Right lobe of liver (tissue), 6 donors: Measurements from ENCODE around the gene RARB. TPM values are rescaled to one million over a fixed set of nuclear protein-coding genes. Genes with fewer than 3 reads are reported as not detected.

ENCODE experiments used
- ATAC-seq, 4 donors: fragments of 200-7000 bp; cut with Tn5 transposase; one replicate each; pipeline ENCODE4 v1.9.1; 2020; ENCODE audit warnings: mild to moderate bottlenecking in 4 of 4, moderate library complexity in 4 of 4
- DNase-seq, 3 donors: peaks; one replicate each; pipeline ENCODE4 v3.0.0-alpha.2; 2020
- H3K27ac ChIP-seq, 3 donors: fragments of 200-600 bp; one replicate each; pipeline ENCODE4 v1.8.0; 2022
- H3K27me3 ChIP-seq, 2 donors: fragments of 200-600 bp; one replicate each; pipeline ENCODE4 v1.8.0; 2022
- H3K36me3 ChIP-seq, 4 donors: fragments of 200-600 bp; sonication (generic) in 1 of 4; one replicate each; pipeline versions ENCODE4 v1.5.1 to v1.8.0; 2017 to 2022; ENCODE audit warnings: control low read depth in 1 of 4
- H3K4me1 ChIP-seq, 4 donors: fragments of 200-600 bp; sonication (generic) in 1 of 4; one replicate each; pipeline versions ENCODE4 v1.5.1 to v1.8.0; 2017 to 2022; ENCODE audit warnings: control low read depth in 1 of 4
- H3K4me3 ChIP-seq, 3 donors: fragments of 200-600 bp; one replicate each; pipeline ENCODE4 v1.8.0; 2022
- H3K9me3 ChIP-seq, 4 donors: fragments of 200-600 bp; sonication (generic) in 1 of 4; one replicate each; pipeline versions ENCODE4 v1.5.1 to v1.8.0; 2017 to 2022; ENCODE audit warnings: control low read depth in 1 of 4
- POLR2A ChIP-seq: fragments of 450-650 bp; IDR thresholded peaks from one replicate; pipeline ENCODE4 v1.6.1; 2017; ENCODE audit warnings: antibody characterized with exemption, mild to moderate bottlenecking
- WGBS: methylation state at CpG from one replicate; pipeline ENCODE4 v1.1.6; 2018; ENCODE audit warnings: low coverage, low lambda C conversion rate; ENCODE audit not compliant: insufficient coverage; ENCODE audit errors: missing lambda C conversion rate; 5-methylcytosine and 5-hydroxymethylcytosine counted together
- intact Hi-C, 2 donors: fragments of 100-400 bp; cut with DNase I; formaldehyde crosslinking; loops; one replicate each; pipeline versions ENCODE4 v1.11.2 to v1.14.1; 2022
- total RNA-seq, 6 experiments: library from RNA; depleted of rRNA in 2 of 6; stranded (reverse); fragments of >200 nt in 2 of 6; fragmentation: NEBNext Ultra II Directional in 3 of 6; extraction: Animal tissue kit (Norgen Biotek cat#: 25700) in 3 of 6; gene quantifications; one replicate each; pipeline versions ENCODE4 v1.1.0 to v1.2.4, GENCODE V29; 2016 to 2023
- TF ChIP-seq, protein P1 (sequence below), 4 donors: fragments of 200-600 bp in 3 of 4; fragments of 450-650 bp in 1 of 4; IDR thresholded peaks; one replicate each; pipeline versions ENCODE4 v1.5.1 to v1.8.0; 2016 to 2022; ENCODE audit warnings: antibody characterized with exemption in 4 of 4, mild to moderate bottlenecking in 2 of 4
- donor health status: DM: no; HTN: yes; CAD: no.
- donor health status: DM: no; HTN: no; CAD: no.
- donor health status: DM: no; HTN: no; CAD: no.
- donor health status: DM: no; HTN: yes; CAD: no.
- donor health status: DM: no; HTN: yes; CAD: no.

RARB gene
- total RNA-seq, 6 experiments from 2014 or later, result 1.2 to 2.8 (median 2.1) TPM

DNA sequence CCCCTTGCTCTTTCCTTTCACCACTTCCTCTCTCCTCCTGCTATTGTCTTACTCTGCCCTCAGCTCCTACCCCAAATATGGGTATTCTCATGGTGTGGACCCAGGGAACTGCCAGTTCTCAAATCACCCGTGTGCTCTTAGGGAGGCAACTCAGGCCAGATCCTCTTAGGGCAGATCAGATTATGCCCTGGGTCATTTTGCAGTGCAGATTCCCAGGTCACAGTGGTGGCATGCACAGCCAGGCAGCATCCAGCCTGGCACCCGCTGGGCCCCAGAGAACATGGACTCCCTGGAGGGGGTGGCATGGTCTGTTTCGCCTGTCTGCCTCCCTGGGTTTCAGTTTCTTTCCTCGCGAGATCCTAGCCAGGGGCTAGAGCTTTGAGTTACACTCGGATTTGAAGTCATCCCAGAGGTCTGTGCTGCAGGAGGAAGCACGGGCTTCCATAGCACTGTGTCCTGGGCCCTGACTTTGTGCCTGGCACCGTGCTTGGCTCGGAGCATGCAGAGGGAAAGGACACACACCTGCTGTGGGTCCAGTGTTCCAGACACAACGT is 140.5 kb downstream of the RARB start:
- Histone ChIP-seq H3K27me3 (no peaks in the 10 kb centered on the region), H3K4me1 (no peaks in the 10 kb centered on the region), H3K9me3 (no peaks in the 10 kb centered on the region), H3K36me3 (no peaks in the 10 kb centered on the region), H3K27ac (no peak overlapping the region), H3K4me3 (no peak overlapping the region)
- intact Hi-C loops, result no loop called here
- WGBS, result 54% methylated on average over 3 of the region's 10 CpGs
- no peak for TF ChIP-seq POLR2A
- TF ChIP-seq, protein P1, sequence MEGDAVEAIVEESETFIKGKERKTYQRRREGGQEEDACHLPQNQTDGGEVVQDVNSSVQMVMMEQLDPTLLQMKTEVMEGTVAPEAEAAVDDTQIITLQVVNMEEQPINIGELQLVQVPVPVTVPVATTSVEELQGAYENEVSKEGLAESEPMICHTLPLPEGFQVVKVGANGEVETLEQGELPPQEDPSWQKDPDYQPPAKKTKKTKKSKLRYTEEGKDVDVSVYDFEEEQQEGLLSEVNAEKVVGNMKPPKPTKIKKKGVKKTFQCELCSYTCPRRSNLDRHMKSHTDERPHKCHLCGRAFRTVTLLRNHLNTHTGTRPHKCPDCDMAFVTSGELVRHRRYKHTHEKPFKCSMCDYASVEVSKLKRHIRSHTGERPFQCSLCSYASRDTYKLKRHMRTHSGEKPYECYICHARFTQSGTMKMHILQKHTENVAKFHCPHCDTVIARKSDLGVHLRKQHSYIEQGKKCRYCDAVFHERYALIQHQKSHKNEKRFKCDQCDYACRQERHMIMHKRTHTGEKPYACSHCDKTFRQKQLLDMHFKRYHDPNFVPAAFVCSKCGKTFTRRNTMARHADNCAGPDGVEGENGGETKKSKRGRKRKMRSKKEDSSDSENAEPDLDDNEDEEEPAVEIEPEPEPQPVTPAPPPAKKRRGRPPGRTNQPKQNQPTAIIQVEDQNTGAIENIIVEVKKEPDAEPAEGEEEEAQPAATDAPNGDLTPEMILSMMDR (IDR thresholded peaks at IDR 0.05), result no peak
- ATAC-seq (no peak), DNase-seq (no peak)

DNA sequence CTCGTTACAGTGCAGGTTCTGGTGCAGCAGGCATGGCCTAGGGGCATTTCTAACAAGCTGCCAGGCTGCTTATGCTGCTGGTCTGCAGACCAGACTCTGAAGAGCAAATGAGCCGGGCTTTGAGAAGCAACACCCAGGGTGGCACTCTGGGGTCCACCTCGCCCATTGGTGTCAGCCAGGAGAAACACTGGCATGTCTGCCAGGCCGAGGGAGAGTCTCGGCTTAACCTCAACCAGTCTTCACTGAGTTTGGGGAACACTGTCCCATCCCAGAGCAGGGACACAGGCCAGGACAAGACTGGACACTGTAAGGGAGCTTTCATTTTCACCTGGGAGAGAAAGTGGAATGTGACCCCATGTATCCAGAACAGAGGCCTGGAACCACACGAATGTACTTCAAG is 143.2 kb downstream of the RARB start:
- ATAC-seq (no peak), DNase-seq (no peak)
- intact Hi-C loops, result no loop called here
- H3K27ac ChIP-seq, result no peak overlapping the region
- no peaks in the 10 kb centered on the region for H3K27me3 ChIP-seq
- TF ChIP-seq, protein P1 (IDR thresholded peaks at IDR 0.05), result no peak
- TF ChIP-seq POLR2A, result no peak
- no peaks in the 10 kb centered on the region for H3K9me3 ChIP-seq
- H3K4me1 ChIP-seq, result no peaks in the 10 kb centered on the region
- H3K36me3 ChIP-seq, result no peaks in the 10 kb centered on the region
- 100% methylated on average over 1 of the region's 6 CpGs for WGBS
- no peak overlapping the region for H3K4me3 ChIP-seq

DNA sequence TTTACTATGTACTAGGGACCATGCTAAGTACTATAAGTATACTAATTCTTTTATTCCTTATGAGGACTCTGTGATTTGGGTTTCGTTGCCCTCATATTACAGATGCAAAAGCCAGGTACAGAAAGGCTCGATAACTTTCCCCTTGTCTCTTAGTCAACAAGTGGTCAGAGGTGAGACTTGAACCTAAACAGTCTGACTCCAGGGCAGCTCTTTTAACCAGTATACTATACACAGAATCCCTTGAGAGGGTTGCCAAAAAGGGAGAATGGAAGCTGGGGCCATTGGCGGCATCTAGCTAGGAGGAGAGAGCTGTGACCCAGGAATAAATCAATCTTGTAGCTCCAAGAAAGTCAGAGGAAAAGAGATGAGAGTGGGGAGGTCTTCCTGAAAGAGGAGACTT is 144.3 kb downstream of the RARB start:
- ATAC-seq (no peak), DNase-seq (no peak)
- TF ChIP-seq POLR2A, result no peak
- TF ChIP-seq, protein P1 (IDR thresholded peaks at IDR 0.05), result no peak
- intact Hi-C loops, result no loop called here
- Histone ChIP-seq H3K4me3 (no peak overlapping the region), H3K4me1 (no peaks in the 10 kb centered on the region), H3K27ac (no peak overlapping the region), H3K9me3 (no peaks in the 10 kb centered on the region), H3K36me3 (no peaks in the 10 kb centered on the region), H3K27me3 (no peaks in the 10 kb centered on the region)
- WGBS, result 91% methylated on average over 3 of the region's 3 CpGs

DNA sequence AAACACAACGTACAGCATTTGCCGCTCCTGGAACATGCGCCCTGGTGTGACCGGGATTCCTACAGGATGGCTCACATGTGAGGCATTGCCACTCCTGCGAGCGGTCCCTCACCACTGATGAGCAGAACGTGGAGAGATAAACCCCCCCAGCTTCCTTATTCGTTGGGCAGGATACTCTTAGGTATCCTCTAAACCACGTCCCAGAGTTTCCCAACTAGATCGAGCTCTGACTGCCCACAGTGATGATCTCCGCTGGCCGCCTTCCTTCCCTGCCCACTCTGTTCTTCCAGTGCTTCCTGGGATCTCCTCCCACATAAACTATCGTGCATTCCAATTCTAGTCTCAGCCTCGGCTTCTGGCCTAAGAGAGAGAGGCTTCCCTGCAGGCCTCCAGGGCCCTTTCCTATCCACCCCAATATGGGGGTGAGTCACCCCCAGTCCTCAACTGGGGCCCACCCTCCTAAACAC is 144.9 kb downstream of the RARB start:
- no peak overlapping the region for H3K4me3 ChIP-seq
- no peaks in the 10 kb centered on the region for H3K27me3 ChIP-seq
- H3K27ac ChIP-seq, result no peak overlapping the region
- no peak for ATAC-seq
- WGBS, result 79% methylated on average over 5 of the region's 14 CpGs
- no peaks in the 10 kb centered on the region for H3K9me3 ChIP-seq
- intact Hi-C loops, result no loop called here
- H3K4me1 ChIP-seq, result no peaks in the 10 kb centered on the region
- TF ChIP-seq, protein P1 (IDR thresholded peaks at IDR 0.05), result no peak
- no peak for TF ChIP-seq POLR2A
- no peak for DNase-seq
- no peaks in the 10 kb centered on the region for H3K36me3 ChIP-seq
